Activated CD8-positive, alpha-beta T cell treated with anti-CD3 and anti-CD28 coated beads for 36 hours (primary cell): ENCODE measurements around the gene GLT8D1. TPM values are rescaled to one million over a fixed set of nuclear protein-coding genes. Genes with fewer than 3 reads are reported as not detected.

Experiments used
- ATAC-seq: fragments of 200-7000 bp; cut with Tn5 transposase; one replicate; pipeline ENCODE4 v1.10.0; 2021; ENCODE audit warnings: mild to moderate bottlenecking, moderate library complexity
- CTCF ChIA-PET: fragments of 350-600 bp; sonication (Branson Sonifier 250); formaldehyde crosslinking; loops from one replicate; lab custom pipeline; 2021; ENCODE audit warnings: antibody characterized with exemption; lab: Charles Lee
- POLR2A ChIA-PET: fragments of 350-600 bp; sonication (Branson Sonifier 250); formaldehyde crosslinking; loops from one replicate; lab custom pipeline; 2021; ENCODE audit warnings: antibody characterized with exemption; lab: Charles Lee
- DNase-seq: peaks from one replicate; pipeline ENCODE4 v3.0.0-alpha.2; 2020
- H3K27ac Mint-ChIP-seq: one replicate; pipeline ENCODE4 v1.8.0; 2021; ENCODE audit warnings: mild to moderate bottlenecking, mixed read lengths
- H3K27me3 Mint-ChIP-seq: one replicate; pipeline ENCODE4 v1.8.0; 2021; ENCODE audit warnings: mixed read lengths
- H3K36me3 Mint-ChIP-seq: one replicate; pipeline ENCODE4 v1.8.0; 2021; ENCODE audit warnings: low read depth, mixed read lengths
- H3K4me1 Mint-ChIP-seq: one replicate; pipeline ENCODE4 v1.8.0; 2021; ENCODE audit warnings: low read depth, mixed read lengths
- H3K4me3 Mint-ChIP-seq: one replicate; pipeline ENCODE4 v1.8.0; 2021; ENCODE audit warnings: mild to moderate bottlenecking, moderate library complexity, mixed read lengths
- H3K9me3 Mint-ChIP-seq: one replicate; pipeline ENCODE4 v1.8.0; 2021; ENCODE audit warnings: mixed read lengths
- CTCF ChIP-seq: fragments of 200-600 bp; IDR thresholded peaks from one replicate; pipeline ENCODE4 v1.8.0; 2022; ENCODE audit warnings: antibody characterized with exemption, mild to moderate bottlenecking
- intact Hi-C: fragments of 100-400 bp; cut with micrococcal nuclease; formaldehyde crosslinking; loops from one replicate; pipeline ENCODE4 v1.10.0; 2022
- total RNA-seq, 2 experiments: library from RNA; stranded (reverse); gene quantifications; one replicate each; pipeline ENCODE4 v1.2.3, GENCODE V29; 2021

GLT8D1 gene
- total RNA-seq, 2 experiments from 2014 or later, result 34.0 to 35.0 TPM

DNA sequence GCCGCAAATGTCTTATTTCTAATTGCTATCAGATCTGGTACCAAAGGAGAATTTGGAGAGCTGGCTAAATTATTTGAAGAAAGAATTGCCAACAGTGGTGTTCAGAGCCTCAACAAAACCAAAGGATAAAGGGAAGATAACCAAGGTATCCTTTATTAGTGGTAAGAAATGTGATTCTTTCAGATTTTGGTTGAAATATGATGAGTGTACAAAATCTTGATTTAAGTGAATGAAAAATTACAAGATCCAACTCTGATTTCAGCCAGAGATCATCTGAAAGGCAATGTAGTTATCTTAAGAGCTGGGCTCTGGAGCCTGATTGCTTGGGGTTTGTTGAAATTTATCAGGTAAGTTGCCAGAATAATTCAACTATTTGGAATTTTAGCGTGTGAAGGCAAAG, 15.0 kb downstream of the GLT8D1 start:
- Mint-ChIP-seq H3K27ac (peak overlapping the region; percentile 71), H3K27me3 (no peaks in the 10 kb centered on the region), H3K9me3 (no peaks in the 10 kb centered on the region), H3K4me3 (peak overlapping the region; percentile 11), H3K36me3 (peaks cover 86% of the 10 kb centered on the region), H3K4me1 (peaks cover 65% of the 10 kb centered on the region)
- ChIA-PET CTCF (interaction anchor here (1.1 to 2.0 kb wide), 2 partner anchors 9 to 11 kb away, joined by 3 to 4 read pairs; no protein-coding TSS in a partner anchor), POLR2A (interaction anchor here (1.0 to 10.1 kb wide), 5 partner anchors 9 to 29 kb away, joined by 4 to 101 read pairs (median 4); partner anchors contain the start of genes GLT8D1 and SPCS1)
- intact Hi-C loops, result loop anchor here (2.0 kb wide), 1 partner anchor 14 kb away; the partner anchor contains the start of gene GLT8D1
- TF ChIP-seq CTCF, result no peak
- ATAC-seq, result no peak
- DNase-seq, result no peak

DNA sequence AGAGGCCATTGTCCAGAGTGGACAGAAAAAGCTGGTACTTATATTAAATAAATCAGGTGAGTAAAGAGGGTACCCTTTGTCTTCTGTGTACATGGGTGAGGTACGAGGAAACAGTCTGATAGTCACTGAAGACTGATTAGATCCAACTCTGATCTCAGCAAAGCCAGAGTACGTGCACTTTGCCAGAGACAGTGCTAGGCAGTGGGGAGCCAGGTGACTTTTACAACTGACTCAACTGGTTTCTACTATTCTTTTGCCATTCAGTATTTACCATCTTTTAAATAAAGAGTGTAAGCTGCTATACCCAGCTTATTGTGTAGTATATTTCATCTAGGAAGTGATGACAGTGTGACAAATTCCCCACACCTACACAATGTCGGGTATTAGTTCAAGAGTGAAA, 16.4 kb downstream of the GLT8D1 start:
- no peaks in the 10 kb centered on the region for H3K9me3 Mint-ChIP-seq
- H3K4me1 Mint-ChIP-seq, result peaks cover 63% of the 10 kb centered on the region
- DNase-seq (no peak), ATAC-seq (no peak)
- TF ChIP-seq CTCF, result no peak
- ChIA-PET CTCF (interaction anchor here (1.1 to 1.7 kb wide), 3 partner anchors 12 to 421 kb away, joined by 3 to 5 read pairs (median 4); no protein-coding TSS in a partner anchor), POLR2A (interaction anchor here (0.8 to 10.1 kb wide), 7 partner anchors 8 to 32 kb away, joined by 3 to 101 read pairs (median 4); partner anchors contain the start of genes GLT8D1 and SPCS1)
- H3K27ac Mint-ChIP-seq, result peak overlapping the region; percentile 99
- peak overlapping the region; percentile 100 for H3K4me3 Mint-ChIP-seq
- intact Hi-C loops, result loop anchor here (10.0 kb wide), 1 partner anchor 154 kb away; the partner anchor contains the start of genes NT5DC2 and UQCC5
- no peaks in the 10 kb centered on the region for H3K27me3 Mint-ChIP-seq
- H3K36me3 Mint-ChIP-seq, result peaks cover 77% of the 10 kb centered on the region

DNA sequence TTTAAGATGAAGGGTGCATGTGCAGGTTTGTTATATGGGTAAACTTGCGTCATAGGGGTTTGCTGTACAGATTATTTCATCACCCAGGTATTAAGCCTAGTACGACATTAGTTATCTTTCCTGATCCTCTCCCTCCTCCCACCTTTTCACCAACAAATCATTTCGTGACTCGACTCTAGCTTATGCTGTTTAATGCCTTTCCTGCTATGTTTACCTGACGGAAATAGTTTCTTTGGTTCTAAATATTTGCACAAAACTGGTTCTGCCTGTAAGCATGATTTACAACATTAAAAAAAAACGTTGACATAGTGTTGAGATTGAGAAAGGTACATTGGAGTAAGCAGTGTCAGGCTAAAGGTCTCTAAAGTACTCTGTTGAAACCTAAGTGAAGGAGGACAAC, 17.3 kb downstream of the GLT8D1 start:
- no peak for ATAC-seq
- no peaks in the 10 kb centered on the region for H3K27me3 Mint-ChIP-seq
- CTCF ChIA-PET, result interaction anchor here (1.6 to 1.7 kb wide), 2 partner anchors 13 to 33 kb away, joined by 4 to 5 read pairs; no protein-coding TSS in a partner anchor
- POLR2A ChIA-PET, result interaction anchor here (1.2 to 10.1 kb wide), 4 partner anchors 8 to 18 kb away, joined by 3 to 101 read pairs (median 4); partner anchors contain the start of genes GLT8D1 and SPCS1
- intact Hi-C loops, result loop anchor here (10.0 kb wide), 1 partner anchor 153 kb away; the partner anchor contains the start of genes NT5DC2 and UQCC5
- peaks cover 65% of the 10 kb centered on the region for H3K4me1 Mint-ChIP-seq
- no peak for DNase-seq
- peak overlapping the region; percentile 99 for H3K27ac Mint-ChIP-seq
- H3K9me3 Mint-ChIP-seq, result no peaks in the 10 kb centered on the region
- peaks cover 69% of the 10 kb centered on the region for H3K36me3 Mint-ChIP-seq
- no peak for TF ChIP-seq CTCF
- H3K4me3 Mint-ChIP-seq, result peak overlapping the region; percentile 100

GRCh38 chr3:52685709-52686691, 19.6 kb downstream of the GLT8D1 start, which contains the start of the genes GNL3 and PBRM1:
TSS of gene GNL3 (plus strand) at chr3:52686032. CDS start at chr3:52686093, 61 bp downstream.
TSS of gene PBRM1 (minus strand) at chr3:52685913.
- intact Hi-C loops, result loop anchor here (10.0 kb wide), 1 partner anchor 151 kb away; the partner anchor contains the start of genes NT5DC2 and UQCC5
- H3K27ac Mint-ChIP-seq, result peak within 1 kb of the TSS; percentile 99
- H3K27me3 Mint-ChIP-seq, result no peaks in the 10 kb centered on the region
- H3K36me3 Mint-ChIP-seq, result peaks cover 62% of the 10 kb centered on the region
- no peaks in the 10 kb centered on the region for H3K9me3 Mint-ChIP-seq
- peaks cover 70% of the 10 kb centered on the region for H3K4me1 Mint-ChIP-seq
- POLR2A ChIA-PET, result interaction anchor here (0.8 to 10.1 kb wide), 5 partner anchors 10 to 153 kb away, joined by 3 to 101 read pairs (median 3); partner anchors contain the start of genes GLT8D1 and SPCS1
- H3K4me3 Mint-ChIP-seq, result peak within 1 kb of the TSS; percentile 100
- no peak for TF ChIP-seq CTCF
- CTCF ChIA-PET, result interaction anchor here (1.7 kb wide), 1 partner anchor 19 kb away, joined by 5 read pairs; the partner anchor contains the start of gene GLT8D1
- DNase-seq (peak; percentile 95), ATAC-seq (peak; percentile 87)
